Mesenchymal stem cell (in vitro differentiated cells and primary cell): ENCODE data around the gene MBD4.

Experiments used
- DNase-seq: peaks from one replicate; pipeline ENCODE4 v3.0.0-alpha.2; 2013
- H2AFZ ChIP-seq: one replicate; pipeline ENCODE4 v1.6.1; 2013; ENCODE audit warnings: low read depth, mild to moderate bottlenecking, control low read depth, inconsistent platforms, low read length, moderate library complexity
- H2AK5ac ChIP-seq: 2 replicates; pipeline ENCODE4 v1.6.1; 2013; ENCODE audit warnings: low read length, moderate library complexity, mild to moderate bottlenecking, inconsistent platforms; ENCODE audit not compliant: severe bottlenecking
- H2BK120ac ChIP-seq: one replicate; pipeline ENCODE4 v1.6.1; 2013; ENCODE audit warnings: low read depth, mild to moderate bottlenecking, inconsistent platforms, low read length, moderate library complexity
- H2BK12ac ChIP-seq, 2 experiments: one replicate each; pipeline ENCODE4 v1.6.1; 2013; ENCODE audit warnings: inconsistent platforms in 2 of 2, low read length in 2 of 2, mild to moderate bottlenecking in 2 of 2, moderate library complexity in 2 of 2, control low read depth in 1 of 2
- H2BK15ac ChIP-seq: one replicate; pipeline ENCODE4 v1.6.1; 2013; ENCODE audit warnings: mild to moderate bottlenecking, low read depth, inconsistent platforms; ENCODE audit not compliant: poor library complexity, severe bottlenecking
- H2BK5ac ChIP-seq: 2 replicates; pipeline ENCODE4 v1.6.1; 2013; ENCODE audit warnings: low read depth, mild to moderate bottlenecking, low read length, control low read depth, inconsistent platforms; ENCODE audit not compliant: poor library complexity, severe bottlenecking
- H3K14ac ChIP-seq, 2 experiments: one replicate each; pipeline ENCODE4 v1.6.1; 2013; ENCODE audit warnings: inconsistent platforms in 2 of 2, low read length in 2 of 2, control low read depth in 1 of 2, mild to moderate bottlenecking in 1 of 2, moderate library complexity in 1 of 2
- H3K18ac ChIP-seq, 2 experiments: one replicate each; pipeline ENCODE4 v1.6.1; 2013; ENCODE audit warnings: inconsistent platforms in 2 of 2, low read length in 2 of 2, control low read depth in 1 of 2, low read depth in 1 of 2, mild to moderate bottlenecking in 1 of 2
- H3K23ac ChIP-seq, 2 experiments: one replicate each; pipeline ENCODE4 v1.6.1; 2013; ENCODE audit warnings: inconsistent platforms in 2 of 2, low read length in 2 of 2, mild to moderate bottlenecking in 2 of 2, moderate library complexity in 2 of 2, control low read depth in 1 of 2
- H3K27ac ChIP-seq: 2 replicates; pipeline ENCODE4 v1.5.1; 2013; ENCODE audit warnings: mild to moderate bottlenecking, moderate library complexity, low read length, control low read depth, inconsistent platforms; ENCODE audit not compliant: poor library complexity, severe bottlenecking
- H3K27me3 ChIP-seq, 2 experiments: 2 replicates each; pipeline versions ENCODE4 v1.6.1 to v1.7.0; 2013; ENCODE audit warnings: low read length in 2 of 2, mild to moderate bottlenecking in 2 of 2, moderate library complexity in 2 of 2, control low read depth in 1 of 2, inconsistent platforms in 1 of 2; ENCODE audit not compliant: control insufficient read depth in 1 of 2, insufficient read depth in 1 of 2
- H3K36me3 ChIP-seq, 2 experiments: 2 replicates each; pipeline versions ENCODE4 v1.6.1 to v1.7.0; 2013; ENCODE audit warnings: low read length in 2 of 2, control low read depth in 1 of 2, inconsistent platforms in 1 of 2, low read depth in 1 of 2, mild to moderate bottlenecking in 1 of 2; ENCODE audit not compliant: insufficient read depth in 2 of 2, control insufficient read depth in 1 of 2
- H3K4ac ChIP-seq, 2 experiments: one replicate each; pipeline ENCODE4 v1.6.1; 2013; ENCODE audit warnings: inconsistent platforms in 2 of 2, low read length in 2 of 2, mild to moderate bottlenecking in 2 of 2, moderate library complexity in 2 of 2, control low read depth in 1 of 2, low read depth in 1 of 2
- H3K4me1 ChIP-seq: 2 replicates; pipeline ENCODE4 v1.6.1; 2013; ENCODE audit warnings: low read depth, low read length, control low read depth; ENCODE audit not compliant: control insufficient read depth, insufficient read depth
- H3K4me2 ChIP-seq: 2 replicates; pipeline ENCODE4 v1.6.1; 2013; ENCODE audit warnings: low read length, mild to moderate bottlenecking, inconsistent platforms; ENCODE audit not compliant: poor library complexity, severe bottlenecking
- H3K4me3 ChIP-seq, 2 experiments: 2 replicates each; pipeline versions ENCODE4 v1.5.1 to v1.7.0; 2013; ENCODE audit warnings: low read length in 2 of 2, mild to moderate bottlenecking in 2 of 2, control low read depth in 1 of 2, low read depth in 1 of 2; ENCODE audit not compliant: insufficient read depth in 1 of 2
- H3K79me1 ChIP-seq: replicated peaks from 2 replicates; pipeline ENCODE4 v1.6.1; 2013; ENCODE audit warnings: mild to moderate bottlenecking, control low read depth, low read length, inconsistent platforms; ENCODE audit not compliant: poor library complexity, severe bottlenecking
- H3K9ac ChIP-seq: 2 replicates; pipeline ENCODE4 v1.7.0; 2013; ENCODE audit warnings: mild to moderate bottlenecking, low read length, moderate library complexity
- H3K9me3 ChIP-seq: 2 replicates; pipeline ENCODE4 v1.7.0; 2013; ENCODE audit warnings: mild to moderate bottlenecking, low read length; ENCODE audit not compliant: control insufficient read depth
- H4K8ac ChIP-seq: one replicate; pipeline ENCODE4 v1.6.1; 2013; ENCODE audit warnings: inconsistent platforms, mild to moderate bottlenecking, low read length, moderate library complexity
- H4K91ac ChIP-seq: one replicate; pipeline ENCODE4 v1.6.1; 2013; ENCODE audit warnings: mild to moderate bottlenecking, low read length, inconsistent platforms
- WGBS: methylation state at CpG from one replicate; pipeline ENCODE4 v1.1.7; 2013; ENCODE audit warnings: mixed read lengths; 5-methylcytosine and 5-hydroxymethylcytosine counted together

MBD4 gene

GRCh38 chr3:129424185-129424841 lies 15.4 kb downstream of the MBD4 start:
- H3K14ac ChIP-seq: no peak overlapping the region
- H3K23ac ChIP-seq: no peak overlapping the region
- no peak overlapping the region for H3K27ac ChIP-seq
- peaks cover 5% of the 10 kb centered on the region for H3K4me1 ChIP-seq
- peak overlapping the region; percentile 35 for H4K8ac ChIP-seq
- no peak overlapping the region for H2AFZ ChIP-seq
- H2BK15ac ChIP-seq: no peak overlapping the region
- H3K4ac ChIP-seq: peak overlapping the region in 1 of 2 experiments; percentile 13
- no peak overlapping the region for H3K9ac ChIP-seq
- peak overlapping the region in 1 of 2 experiments; percentile 12 for H3K18ac ChIP-seq
- peaks cover under 1% of the 10 kb centered on the region in 2 experiments for H3K36me3 ChIP-seq
- H3K4me2 ChIP-seq: no peak overlapping the region
- peaks cover 0 to 3% of the 10 kb centered on the region in 2 experiments for H3K27me3 ChIP-seq
- no peaks in the 10 kb centered on the region for H3K79me1 ChIP-seq
- no peak overlapping the region for H2BK120ac ChIP-seq
- H2AK5ac ChIP-seq: no peak overlapping the region
- H2BK5ac ChIP-seq: no peak overlapping the region
- H2BK12ac ChIP-seq: peak overlapping the region in 1 of 2 experiments; percentile 49
- WGBS: 97% methylated on average over 2 of the region's 4 CpGs
- H3K4me3 ChIP-seq: no peak overlapping the region
- H3K9me3 ChIP-seq: no peaks in the 10 kb centered on the region
- DNase-seq: peak; percentile 50
- no peak overlapping the region for H4K91ac ChIP-seq

GRCh38 chr3:129422897-129423296 lies 16.9 kb downstream of the MBD4 start:
- Histone ChIP-seq H2BK12ac (no peak overlapping the region), H3K4me2 (no peak overlapping the region), H3K36me3 (no peaks in the 10 kb centered on the region), H3K27ac (no peak overlapping the region), H2AFZ (no peak overlapping the region), H3K27me3 (peaks cover 0 to 3% of the 10 kb centered on the region in 2 experiments), H2AK5ac (no peak overlapping the region), H2BK5ac (no peak overlapping the region), H3K9me3 (no peaks in the 10 kb centered on the region), H3K9ac (no peak overlapping the region), H2BK15ac (no peak overlapping the region), H3K79me1 (no peaks in the 10 kb centered on the region), H3K4ac (no peak overlapping the region), H3K4me1 (no peaks in the 10 kb centered on the region), H3K18ac (no peak overlapping the region), H4K8ac (no peak overlapping the region), H4K91ac (no peak overlapping the region), H3K14ac (no peak overlapping the region), H3K23ac (no peak overlapping the region), H2BK120ac (no peak overlapping the region), H3K4me3 (no peak overlapping the region)
- DNase-seq: no peak
- WGBS: 67% methylated on average over 1 of the region's 1 CpG

GRCh38 chr3:129421988-129422745 lies 17.6 kb downstream of the MBD4 start:
- no peak for DNase-seq
- Histone ChIP-seq H3K79me1 (no peaks in the 10 kb centered on the region), H3K4me1 (no peaks in the 10 kb centered on the region), H3K4me3 (no peak overlapping the region), H3K18ac (no peak overlapping the region), H4K8ac (no peak overlapping the region), H3K27ac (no peak overlapping the region), H2BK15ac (no peak overlapping the region), H3K9me3 (no peaks in the 10 kb centered on the region), H2BK12ac (no peak overlapping the region), H3K9ac (no peak overlapping the region), H3K4ac (no peak overlapping the region), H2BK120ac (no peak overlapping the region), H3K23ac (no peak overlapping the region), H3K4me2 (no peak overlapping the region), H4K91ac (no peak overlapping the region), H2AFZ (no peak overlapping the region), H2AK5ac (no peak overlapping the region), H3K36me3 (no peaks in the 10 kb centered on the region), H3K14ac (no peak overlapping the region), H2BK5ac (no peak overlapping the region), H3K27me3 (peaks cover 0 to 3% of the 10 kb centered on the region in 2 experiments)
- 62% methylated on average over 4 of the region's 6 CpGs for WGBS

- Histone ChIP-seq H2AFZ (no peak overlapping the region), H4K91ac (no peak overlapping the region)
- WGBS: 92% methylated on average over 12 of the region's 12 CpGs
Measured at GRCh38 chr3:129421236-129421883, 18.4 kb downstream of the MBD4 start.

More at GRCh38 chr3:129421236-129421883, 18.4 kb downstream of the MBD4 start:
- H3K4me3 ChIP-seq: no peak overlapping the region
- no peak for DNase-seq
- H2BK15ac ChIP-seq: no peak overlapping the region
- no peak overlapping the region for H2AK5ac ChIP-seq
- H3K14ac ChIP-seq: no peak overlapping the region
- H3K36me3 ChIP-seq: no peaks in the 10 kb centered on the region
- no peak overlapping the region for H3K9ac ChIP-seq
- H3K18ac ChIP-seq: no peak overlapping the region
- H4K8ac ChIP-seq: no peak overlapping the region
- no peak overlapping the region for H2BK120ac ChIP-seq
- no peak overlapping the region for H3K4me2 ChIP-seq
- no peak overlapping the region for H3K23ac ChIP-seq
- no peak overlapping the region for H2BK12ac ChIP-seq
- no peaks in the 10 kb centered on the region for H3K9me3 ChIP-seq
- H3K27ac ChIP-seq: no peak overlapping the region
- no peak overlapping the region for H3K4ac ChIP-seq
- peaks cover 0 to 3% of the 10 kb centered on the region in 2 experiments for H3K27me3 ChIP-seq
- H3K79me1 ChIP-seq: no peaks in the 10 kb centered on the region
- no peaks in the 10 kb centered on the region for H3K4me1 ChIP-seq
- no peak overlapping the region for H2BK5ac ChIP-seq
